ENCODE measurements around the gene AOC2.
A peak's percentile ranks its signal among the peaks of the same experiment; 100 is the strongest.

The AOC2 gene, protein sequence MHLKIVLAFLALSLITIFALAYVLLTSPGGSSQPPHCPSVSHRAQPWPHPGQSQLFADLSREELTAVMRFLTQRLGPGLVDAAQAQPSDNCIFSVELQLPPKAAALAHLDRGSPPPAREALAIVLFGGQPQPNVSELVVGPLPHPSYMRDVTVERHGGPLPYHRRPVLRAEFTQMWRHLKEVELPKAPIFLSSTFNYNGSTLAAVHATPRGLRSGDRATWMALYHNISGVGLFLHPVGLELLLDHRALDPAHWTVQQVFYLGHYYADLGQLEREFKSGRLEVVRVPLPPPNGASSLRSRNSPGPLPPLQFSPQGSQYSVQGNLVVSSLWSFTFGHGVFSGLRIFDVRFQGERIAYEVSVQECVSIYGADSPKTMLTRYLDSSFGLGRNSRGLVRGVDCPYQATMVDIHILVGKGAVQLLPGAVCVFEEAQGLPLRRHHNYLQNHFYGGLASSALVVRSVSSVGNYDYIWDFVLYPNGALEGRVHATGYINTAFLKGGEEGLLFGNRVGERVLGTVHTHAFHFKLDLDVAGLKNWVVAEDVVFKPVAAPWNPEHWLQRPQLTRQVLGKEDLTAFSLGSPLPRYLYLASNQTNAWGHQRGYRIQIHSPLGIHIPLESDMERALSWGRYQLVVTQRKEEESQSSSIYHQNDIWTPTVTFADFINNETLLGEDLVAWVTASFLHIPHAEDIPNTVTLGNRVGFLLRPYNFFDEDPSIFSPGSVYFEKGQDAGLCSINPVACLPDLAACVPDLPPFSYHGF

GRCh38 chr17:42844271-42844670 lies at the start of gene AOC2:
Gene AOC2, plus strand, starts transcription at chr17:42844580. Its CDS starts 47 bp downstream, at chr17:42844627.
- DNase-seq (ENCODE audit: low read depth): no peak
- TF ChIP-seq CTCF (IDR thresholded peaks at IDR 0.05; ENCODE audit: low read depth, low read length, missing control alignments): no peak
- no peak within 1 kb of the TSS for H3K4me3 ChIP-seq (ENCODE audit: low read depth, low read length)

DNA sequence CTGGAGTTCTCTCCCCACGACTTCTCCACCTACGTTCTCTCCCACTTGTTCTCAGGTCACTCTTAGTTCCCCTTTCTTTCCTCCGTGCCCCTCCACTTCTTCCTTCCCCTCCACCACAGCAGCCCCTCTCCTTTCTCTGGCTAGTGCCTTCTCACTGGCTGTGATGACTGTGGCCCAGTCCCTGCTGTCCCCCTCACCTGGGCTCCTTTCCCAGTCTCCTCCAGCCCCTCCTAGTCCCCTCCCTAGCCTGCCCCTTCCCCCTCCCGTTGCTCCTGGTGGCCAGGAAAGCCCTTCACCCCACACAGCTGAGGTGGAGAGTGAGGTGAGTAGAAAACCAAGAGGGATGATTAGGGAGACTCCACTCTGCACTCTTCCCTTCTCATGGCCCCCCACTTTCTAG lies 49.3 kb upstream of the AOC2 start:
- no peak for TF ChIP-seq CTCF (IDR thresholded peaks at IDR 0.05; ENCODE audit: low read depth, low read length, missing control alignments)
- no peak overlapping the region for H3K4me3 ChIP-seq (ENCODE audit: low read depth, low read length)
- DNase-seq (ENCODE audit: low read depth): no peak

DNA sequence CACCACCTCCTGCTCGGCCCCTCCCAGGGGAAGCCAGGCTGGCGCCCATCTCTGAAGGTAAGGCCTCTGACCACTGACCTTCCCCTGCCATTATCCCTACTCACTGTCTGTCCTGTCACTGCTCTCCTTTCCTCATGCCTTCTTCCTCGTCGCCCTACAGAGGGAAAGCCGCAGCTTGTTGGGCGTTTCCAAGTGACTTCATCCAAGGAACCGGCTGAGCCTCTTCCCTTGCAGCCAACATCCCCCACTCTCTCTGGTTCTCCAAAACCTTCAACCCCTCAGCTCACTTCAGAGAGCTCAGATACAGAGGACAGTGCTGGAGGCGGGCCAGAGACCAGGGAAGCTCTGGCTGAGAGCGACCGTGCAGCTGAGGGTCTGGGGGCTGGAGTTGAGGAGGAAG lies 48.9 kb upstream of the AOC2 start:
- TF ChIP-seq CTCF (IDR thresholded peaks at IDR 0.05; ENCODE audit: low read depth, low read length, missing control alignments): no peak
- H3K4me3 ChIP-seq (ENCODE audit: low read depth, low read length): no peak overlapping the region
- no peak for DNase-seq (ENCODE audit: low read depth)

DNA sequence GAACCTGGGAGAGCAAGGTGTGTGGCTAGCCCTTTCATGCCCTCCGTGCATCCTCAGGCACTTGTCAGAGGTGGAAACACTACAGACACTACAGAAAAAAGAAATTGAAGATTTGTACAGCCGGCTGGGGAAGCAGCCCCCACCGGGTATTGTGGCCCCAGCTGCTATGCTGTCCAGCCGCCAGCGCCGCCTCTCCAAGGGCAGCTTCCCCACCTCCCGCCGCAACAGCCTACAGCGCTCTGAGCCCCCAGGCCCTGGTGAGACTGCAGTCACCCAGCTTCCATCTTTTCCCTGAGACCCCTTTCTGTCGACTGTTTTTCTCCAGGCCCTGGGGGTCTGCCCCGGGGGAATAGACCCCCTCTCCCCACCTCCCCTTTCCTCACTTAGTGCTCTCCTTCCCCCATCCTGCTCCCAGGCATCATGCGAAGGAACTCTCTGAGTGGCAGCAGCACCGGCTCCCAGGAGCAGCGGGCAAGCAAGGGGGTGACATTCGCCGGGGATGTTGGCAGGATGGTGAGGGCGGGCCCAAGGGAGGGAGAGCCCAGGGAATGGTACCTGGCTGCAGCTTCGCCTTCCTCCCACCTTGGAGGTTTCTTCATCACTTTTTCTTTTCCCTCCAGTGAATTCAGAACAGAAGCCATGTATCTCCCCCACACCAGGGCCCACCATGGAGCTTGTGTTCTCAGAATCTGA lies 48.2 kb upstream of the AOC2 start:
- H3K4me3 ChIP-seq (ENCODE audit: low read depth, low read length): no peak overlapping the region
- TF ChIP-seq CTCF (IDR thresholded peaks at IDR 0.05; ENCODE audit: low read depth, low read length, missing control alignments): no peak
- DNase-seq (ENCODE audit: low read depth): no peak

GRCh38 chr17:42797067-42798007 lies 47.0 kb upstream of the AOC2 start:
- H3K4me3 ChIP-seq (ENCODE audit: low read depth, low read length): peak overlapping the region; percentile 85
- no peak for TF ChIP-seq CTCF (IDR thresholded peaks at IDR 0.05; ENCODE audit: low read depth, low read length, missing control alignments)
- no peak for DNase-seq (ENCODE audit: low read depth)

DNA sequence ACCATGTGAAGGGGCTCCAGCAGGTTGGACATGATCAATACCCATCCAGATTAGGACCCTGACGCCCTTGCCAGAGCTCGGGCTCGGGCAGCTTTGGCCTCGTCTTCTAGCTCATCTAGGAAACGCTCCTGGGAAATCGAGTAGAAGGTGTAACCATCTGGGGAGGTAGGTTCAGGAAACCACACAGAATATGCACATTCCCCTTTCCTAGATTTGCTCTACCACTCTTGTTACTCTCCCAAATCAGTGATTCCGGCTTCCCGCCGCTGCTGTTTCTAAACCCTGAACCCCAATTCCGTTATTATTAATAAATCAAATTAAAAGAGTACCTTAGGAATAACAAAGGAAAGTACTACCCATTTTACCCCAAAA lies 46.4 kb upstream of the AOC2 start:
- no peak for DNase-seq (ENCODE audit: low read depth)
- peak overlapping the region; percentile 85 for H3K4me3 ChIP-seq (ENCODE audit: low read depth, low read length)
- no peak for TF ChIP-seq CTCF (IDR thresholded peaks at IDR 0.05; ENCODE audit: low read depth, low read length, missing control alignments)

Data from GM12864 (cell line).